ENCODE results near the gene CRK.
"Not testable (repeated sequence)": the region's sequence is repeated elsewhere in the genome, so short reads cannot be mapped to it uniquely, and the experiment has no call there.

CRK gene

GRCh38 chr17:1420163-1420562 lies 35.9 kb downstream of the CRK start:
- no peak for DNase-seq

DNA sequence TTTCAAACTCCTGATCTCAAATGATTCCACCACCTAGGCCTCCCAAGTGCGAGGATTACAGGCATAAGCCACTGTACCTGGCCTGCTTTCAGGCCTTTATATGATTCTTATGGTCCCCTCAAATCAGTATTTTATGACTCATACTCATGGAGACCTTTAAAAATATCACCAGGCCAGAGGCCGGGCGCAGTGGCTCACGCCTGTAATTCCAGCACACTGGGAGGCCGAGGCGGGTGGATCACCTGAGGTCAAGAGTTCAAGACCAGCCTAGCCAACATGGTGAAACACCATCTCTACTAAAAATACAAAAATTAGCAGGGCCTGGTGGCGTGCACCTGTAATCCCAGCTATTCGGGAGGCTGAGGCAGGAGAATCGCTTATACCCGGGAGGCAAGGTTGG lies 37.6 kb downstream of the CRK start:
- DNase-seq, result not testable (repeated sequence)

- no peak for DNase-seq
Observed at GRCh38 chr17:1416414-1416813, 39.6 kb downstream of the CRK start.

DNA sequence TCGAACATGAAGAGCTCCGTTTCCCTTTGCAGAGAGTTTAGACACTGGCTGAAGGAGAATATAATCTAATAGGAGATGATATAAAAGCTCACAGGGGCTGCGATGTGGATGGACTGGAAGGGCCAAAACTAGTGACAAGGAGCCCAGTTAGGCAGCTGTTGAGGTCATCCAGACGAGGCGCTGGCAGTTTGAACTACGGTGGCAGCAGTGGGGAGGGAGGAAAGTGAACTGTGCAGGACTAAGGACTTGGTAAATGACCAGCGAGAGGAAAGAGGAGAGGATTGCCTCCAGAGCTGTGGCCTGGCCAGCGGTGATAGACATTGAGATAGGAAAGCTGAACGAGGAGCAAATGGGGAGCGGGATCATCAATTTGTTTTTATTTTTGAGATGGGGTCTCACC lies 41.4 kb downstream of the CRK start:
- DNase-seq, result no peak

GRCh38 chr17:1414001-1414574 lies 41.9 kb downstream of the CRK start:
- no peak for DNase-seq

GRCh38 chr17:1413281-1413791 lies 42.7 kb downstream of the CRK start:
- DNase-seq, result no peak

DNA sequence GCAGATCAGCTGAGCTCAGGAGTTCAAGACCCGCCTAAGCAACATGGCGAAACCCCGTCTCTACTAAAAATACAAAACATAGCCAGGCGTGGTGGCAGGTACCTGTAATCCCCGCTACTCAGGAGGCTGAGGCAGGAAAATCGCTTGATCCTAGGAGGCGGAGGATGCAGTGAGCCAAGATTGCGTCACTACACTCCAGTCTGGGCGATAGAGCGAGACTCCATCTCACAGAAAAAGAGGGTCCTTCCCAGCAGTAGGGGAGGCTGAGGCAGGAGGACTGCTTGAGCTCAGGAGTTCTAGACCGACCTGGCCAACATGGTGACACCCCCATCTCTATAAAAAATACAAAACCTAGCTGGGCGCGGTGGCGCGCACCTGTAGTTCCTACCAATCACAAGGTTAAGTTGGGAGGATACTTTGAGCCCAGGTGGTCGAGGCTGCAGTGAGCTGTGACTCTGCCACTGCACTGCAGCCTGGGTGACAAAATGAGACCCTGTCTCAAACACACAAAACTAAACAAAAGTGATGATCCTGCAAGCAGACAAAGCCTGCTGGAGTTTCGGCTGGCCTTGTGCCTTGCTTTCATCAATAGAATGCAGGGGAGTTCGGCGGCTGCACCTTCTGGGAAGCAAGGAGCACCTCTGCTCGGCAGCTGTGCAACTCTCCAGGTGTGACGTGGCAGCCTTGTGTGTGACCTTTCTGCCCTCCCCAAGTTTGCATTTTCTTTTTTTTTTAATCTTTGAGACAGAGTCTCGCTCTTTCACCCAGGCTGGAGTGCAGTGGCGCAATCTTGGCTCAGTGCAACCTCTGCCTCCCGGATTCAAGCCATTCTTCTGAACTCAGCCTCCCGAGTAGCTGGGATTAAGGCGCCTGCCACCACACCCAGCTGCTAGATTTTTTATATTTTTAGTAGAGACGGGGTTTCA lies 43.6 kb downstream of the CRK start:
- DNase-seq, result no peak

DNA sequence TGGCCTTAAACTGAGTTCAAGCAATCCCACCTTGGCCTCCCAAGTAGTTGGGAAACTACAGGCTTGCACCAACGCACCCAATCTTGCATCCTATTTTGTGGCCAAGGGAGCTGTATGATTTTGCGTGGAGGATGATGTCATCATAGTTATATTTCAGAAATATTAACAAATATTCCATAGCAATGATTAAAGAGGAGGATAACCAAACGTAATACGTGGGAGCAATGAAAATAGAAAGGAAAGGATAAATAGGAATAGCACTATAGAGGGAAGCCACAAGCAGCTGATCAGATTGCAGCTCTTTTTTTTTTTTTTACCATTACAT lies 53.8 kb downstream of the CRK start:
- DNase-seq, result no peak

DNA sequence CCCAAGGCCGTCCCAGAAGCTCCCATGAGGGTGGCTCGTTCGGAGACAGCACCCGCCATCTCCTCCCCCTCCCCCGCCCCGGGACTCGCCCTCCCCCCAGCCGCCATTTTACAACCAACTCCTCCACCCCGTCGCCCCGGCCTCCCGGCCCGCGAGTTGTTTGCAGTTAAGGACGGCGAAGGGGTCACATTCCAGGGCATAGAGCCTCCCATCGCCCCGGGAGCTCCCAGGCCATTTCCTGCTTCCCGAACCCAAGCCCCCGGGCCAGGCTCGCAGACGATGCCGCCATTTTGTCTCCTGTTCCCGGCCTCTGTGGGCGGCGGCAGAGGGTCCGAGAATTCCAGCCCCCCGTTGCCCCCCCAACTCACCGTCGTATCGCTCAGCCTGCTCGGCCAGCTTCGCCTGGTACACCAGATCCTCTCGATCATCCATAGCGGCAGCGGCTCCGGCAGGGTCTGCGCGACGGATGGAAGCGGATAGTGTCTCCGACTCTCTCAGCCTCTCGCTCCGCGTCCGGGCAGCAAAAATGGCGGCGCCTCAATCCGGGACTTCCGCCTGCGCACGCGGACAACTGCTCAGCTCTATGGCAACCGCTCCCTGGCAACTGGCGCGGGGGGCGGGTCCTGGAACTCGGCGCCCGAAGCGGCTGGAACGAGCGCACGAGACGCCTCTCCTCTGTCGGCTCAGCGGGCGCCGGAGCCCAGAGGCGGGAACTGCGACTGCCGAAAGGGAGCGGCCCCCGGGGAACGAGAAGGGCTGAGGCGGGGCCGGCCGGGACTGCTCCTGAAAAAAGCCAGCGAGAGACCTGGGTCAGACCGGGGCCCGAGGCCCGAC lies 56.1 kb downstream of the CRK start, which contains the start of gene YWHAE:
Gene YWHAE, minus strand, starts transcription at position 544 of the 834 bp plus-strand sequence. Its CDS starts 112 bp downstream, at position 432.
- DNase-seq, result peak; percentile 96 to 97

DNA sequence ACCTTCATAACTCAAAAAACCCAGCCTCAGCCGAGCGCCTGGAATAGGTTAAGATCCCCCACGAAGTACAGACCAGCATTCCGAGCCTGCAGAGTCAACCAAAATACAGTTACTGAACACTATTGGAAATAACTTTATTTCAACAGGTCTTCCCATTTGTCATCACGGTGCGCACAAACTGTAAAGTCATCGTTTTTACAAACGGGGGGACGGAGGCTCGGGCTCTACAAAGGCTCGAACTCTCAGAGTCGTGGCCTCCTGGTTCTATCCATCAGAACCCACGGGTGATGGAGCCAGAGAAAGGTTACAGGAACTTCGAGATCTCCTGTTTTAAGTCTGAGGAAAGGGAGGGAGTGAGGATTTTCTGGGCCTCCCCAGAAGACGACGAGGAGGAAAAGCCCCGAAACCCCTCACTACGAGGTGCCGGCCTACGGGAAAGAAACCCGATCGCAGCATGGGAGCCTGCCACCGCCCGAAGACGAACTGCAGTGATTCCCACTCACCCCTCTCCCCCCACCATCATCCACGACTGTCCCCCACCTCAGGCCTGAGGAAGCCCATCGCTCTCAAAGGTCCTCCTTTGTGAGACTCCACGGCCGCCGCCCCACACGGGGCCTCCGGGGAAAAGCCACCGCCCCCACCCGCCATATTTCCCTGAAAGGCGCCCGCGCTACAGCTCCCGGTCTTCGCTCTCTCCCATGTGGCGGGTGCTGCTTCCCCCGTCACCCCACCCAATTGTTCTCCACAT lies 56.9 kb downstream of the CRK start:
- DNase-seq, result peak; percentile 12 to 47

DNA sequence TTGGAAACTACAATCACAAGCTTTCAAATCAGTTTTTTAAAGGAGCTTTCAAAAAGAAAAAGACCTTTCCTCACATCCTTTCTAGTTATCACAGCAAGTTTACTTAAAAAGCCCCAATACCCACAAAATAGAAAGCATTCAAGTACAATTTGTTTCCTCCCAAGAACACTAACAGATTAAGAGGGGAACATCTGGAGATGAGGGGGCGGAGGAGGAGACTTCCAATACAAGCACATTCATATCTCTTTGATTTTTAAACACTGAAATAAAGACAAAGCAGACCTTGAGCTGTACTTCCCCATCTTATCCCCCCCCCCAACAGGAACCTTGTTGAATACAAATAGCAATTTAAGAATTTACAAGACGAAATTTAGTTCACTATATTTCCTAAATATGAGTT lies 58.0 kb downstream of the CRK start:
- DNase-seq, result no peak

GRCh38 chr17:1395876-1396665 lies 60.0 kb downstream of the CRK start:
- DNase-seq, result not testable (repeated sequence)

DNA sequence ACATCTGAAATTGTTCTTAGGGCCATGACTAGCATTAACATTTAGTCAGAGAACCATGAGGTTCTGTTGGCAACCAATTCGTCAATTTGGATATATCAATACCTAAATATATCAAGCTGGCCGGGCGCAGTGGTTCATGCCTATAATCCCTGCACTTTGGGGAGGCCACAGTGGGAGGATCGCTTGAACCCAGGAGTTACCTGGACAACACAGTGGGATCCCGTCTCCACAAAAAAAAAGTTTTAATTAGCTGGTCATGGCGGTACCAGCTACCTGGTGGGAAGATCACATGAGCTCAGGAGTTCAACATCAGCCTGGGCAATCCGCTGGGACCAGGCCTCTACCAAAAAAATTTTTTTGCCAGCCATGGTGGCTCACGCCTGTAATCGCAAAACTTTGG lies 64.5 kb downstream of the CRK start:
- no peak for DNase-seq

GRCh38 chr17:1390432-1391367 lies 65.3 kb downstream of the CRK start:
- no peak for DNase-seq

- not testable (repeated sequence) for DNase-seq
Observed at GRCh38 chr17:1387490-1388227, 68.4 kb downstream of the CRK start.

DNA sequence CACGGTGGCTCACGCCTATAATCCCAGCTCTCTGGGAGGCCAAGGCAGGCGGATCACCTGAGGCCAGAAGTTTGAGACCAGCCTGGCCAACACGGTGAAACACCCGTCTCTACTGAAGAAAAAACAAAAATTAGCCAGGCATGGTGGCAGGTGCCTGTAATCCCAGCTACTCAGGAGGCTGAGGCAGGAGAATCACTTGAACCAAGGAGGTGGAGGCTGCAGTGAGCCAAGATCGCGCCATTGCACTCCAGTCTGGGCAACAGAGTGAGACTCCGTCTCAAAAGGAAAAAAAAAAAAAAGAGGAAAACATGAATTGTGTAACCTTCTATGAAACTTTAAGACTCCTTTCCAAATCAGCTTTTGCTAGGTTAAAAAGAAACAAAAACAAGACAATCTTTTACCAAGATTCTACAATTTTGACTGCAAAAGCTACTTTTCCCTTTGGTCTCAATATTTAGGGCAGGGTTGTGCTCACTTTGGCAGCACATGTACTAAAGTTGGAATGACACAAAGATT lies 69.3 kb downstream of the CRK start:
- not testable (repeated sequence) for DNase-seq

GRCh38 chr17:1386265-1386664 lies 69.8 kb downstream of the CRK start:
- no peak for DNase-seq

GRCh38 chr17:1385861-1386260 lies 70.2 kb downstream of the CRK start:
- DNase-seq, result no peak

DNA sequence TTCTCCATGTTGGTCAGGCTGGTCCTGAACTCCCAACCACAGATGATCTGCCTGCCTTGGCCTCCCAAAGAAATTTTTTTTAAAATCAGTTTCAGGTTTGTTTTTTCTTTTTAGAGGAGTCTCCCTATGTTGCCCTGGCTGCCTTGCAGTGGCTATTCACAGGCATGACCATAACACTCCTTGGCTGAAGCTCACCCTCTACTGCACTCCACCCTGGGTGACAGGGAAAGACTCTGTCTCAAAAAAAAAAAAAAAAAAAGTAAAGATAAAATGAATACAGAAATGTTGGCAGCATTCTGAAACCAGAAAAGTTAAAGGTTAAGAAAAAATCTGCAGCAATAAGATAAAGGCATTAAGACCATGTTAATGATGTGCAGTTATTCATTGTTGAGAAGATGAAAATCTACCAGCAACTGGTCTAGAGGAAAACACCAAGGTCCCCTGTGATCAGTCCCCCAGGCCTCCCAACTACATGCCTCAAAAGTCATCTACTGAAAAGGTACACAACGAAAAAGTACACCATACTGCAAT lies 71.1 kb downstream of the CRK start:
- DNase-seq, result no peak

Measured in stimulated activated CD4-positive, alpha-beta T cell treated with anti-CD3 and anti-CD28 coated beads, Interleukin-4, amount 100 ng/mL, for 4 hours (primary cell).